ENCODE measurements around the gene GPX2.
A peak's percentile ranks its signal among the peaks of the same experiment; 100 is the strongest.
"Not testable (repeated sequence)": the region's sequence is repeated elsewhere in the genome, so short reads cannot be mapped to it uniquely, and the experiment has no call there.

GPX2 gene

GRCh38 chr14:64938972-64939816 is 3.4 kb downstream of the GPX2 start:
- DNase-seq = peak; percentile 66 to 78

GRCh38 chr14:64937821-64938193 is 4.7 kb downstream of the GPX2 start:
- DNase-seq = peak; percentile 13 to 32

GRCh38 chr14:64937171-64937820 is 5.2 kb downstream of the GPX2 start:
- no peak for DNase-seq

GRCh38 chr14:64935508-64935907 is 7.0 kb downstream of the GPX2 start:
- DNase-seq = no peak

- DNase-seq = no peak
Observed at GRCh38 chr14:64934338-64934929, 8.1 kb downstream of the GPX2 start.

GRCh38 chr14:64932231-64932630 is 10.3 kb downstream of the GPX2 start:
- no peak for DNase-seq

- DNase-seq = no peak
Observed at GRCh38 chr14:64931123-64931522, 11.4 kb downstream of the GPX2 start.

- DNase-seq = no peak
Observed at GRCh38 chr14:64930085-64930843, 12.3 kb downstream of the GPX2 start.

GRCh38 chr14:64929014-64929359 is 13.6 kb downstream of the GPX2 start:
- DNase-seq = no peak

- no peak for DNase-seq
Observed at GRCh38 chr14:64928239-64929013, 14.1 kb downstream of the GPX2 start.

- no peak for DNase-seq
Observed at GRCh38 chr14:64927031-64927430, 15.5 kb downstream of the GPX2 start.

- DNase-seq = no peak
Observed at GRCh38 chr14:64926398-64926995, 16.0 kb downstream of the GPX2 start.

GRCh38 chr14:64923015-64923414 is 19.5 kb downstream of the GPX2 start:
- no peak for DNase-seq

GRCh38 chr14:64920465-64920864 is 22.1 kb downstream of the GPX2 start:
- DNase-seq = no peak

GRCh38 chr14:64919618-64920017 is 22.9 kb downstream of the GPX2 start:
- DNase-seq = no peak

GRCh38 chr14:64919215-64919614 is 23.3 kb downstream of the GPX2 start:
- no peak for DNase-seq

- no peak for DNase-seq
Observed at GRCh38 chr14:64918216-64918615, 24.3 kb downstream of the GPX2 start.

GRCh38 chr14:64915797-64916196 is 26.7 kb downstream of the GPX2 start:
- DNase-seq = no peak

- DNase-seq = no peak
Observed at GRCh38 chr14:64915029-64915424, 27.5 kb downstream of the GPX2 start.

GRCh38 chr14:64914237-64915028 is 28.1 kb downstream of the GPX2 start, which contains the start of gene CHURC1:
Gene CHURC1, plus strand, starts transcription at chr14:64914455. Its CDS starts 41 bp downstream, at chr14:64914496.
- DNase-seq = peak; percentile 98 to 99

GRCh38 chr14:64913477-64913876 is 29.1 kb downstream of the GPX2 start:
- DNase-seq = not testable (repeated sequence)
